HUES64 (cell line): ENCODE data around the gene HSBP1L1.

Experiments used
- H3K27ac ChIP-seq: 2 replicates; pipeline ENCODE4 v1.7.0; 2013; ENCODE audit warnings: low read depth, low read length, inconsistent platforms
- H3K27me3 ChIP-seq: 2 replicates; pipeline ENCODE4 v1.6.1; 2013; ENCODE audit warnings: mild to moderate bottlenecking, low read length; ENCODE audit not compliant: insufficient read depth
- H3K36me3 ChIP-seq: 2 replicates; pipeline ENCODE4 v1.6.1; 2013; ENCODE audit warnings: mild to moderate bottlenecking, low read length; ENCODE audit not compliant: insufficient read depth
- H3K4me1 ChIP-seq: 2 replicates; pipeline ENCODE4 v1.6.1; 2013; ENCODE audit warnings: mild to moderate bottlenecking, low read length, moderate library complexity; ENCODE audit not compliant: insufficient read depth
- H3K4me3 ChIP-seq: 2 replicates; pipeline ENCODE4 v1.5.1; 2013; ENCODE audit warnings: mild to moderate bottlenecking, low read length, moderate library complexity
- H3K9ac ChIP-seq: 2 replicates; pipeline ENCODE4 v1.6.1; 2013; ENCODE audit warnings: mild to moderate bottlenecking, low read depth, low read length
- H3K9me3 ChIP-seq: 2 replicates; pipeline ENCODE4 v1.6.1; 2013; ENCODE audit warnings: low read depth, low read length; ENCODE audit not compliant: insufficient read depth
- WGBS: fragments of 150-250, 120-280 bp; methylation state at CpG from one replicate; pipeline ENCODE4 v1.1.7; 2013; ENCODE audit warnings: missing lambda C conversion rate; 5-methylcytosine and 5-hydroxymethylcytosine counted together

HSBP1L1 gene

DNA sequence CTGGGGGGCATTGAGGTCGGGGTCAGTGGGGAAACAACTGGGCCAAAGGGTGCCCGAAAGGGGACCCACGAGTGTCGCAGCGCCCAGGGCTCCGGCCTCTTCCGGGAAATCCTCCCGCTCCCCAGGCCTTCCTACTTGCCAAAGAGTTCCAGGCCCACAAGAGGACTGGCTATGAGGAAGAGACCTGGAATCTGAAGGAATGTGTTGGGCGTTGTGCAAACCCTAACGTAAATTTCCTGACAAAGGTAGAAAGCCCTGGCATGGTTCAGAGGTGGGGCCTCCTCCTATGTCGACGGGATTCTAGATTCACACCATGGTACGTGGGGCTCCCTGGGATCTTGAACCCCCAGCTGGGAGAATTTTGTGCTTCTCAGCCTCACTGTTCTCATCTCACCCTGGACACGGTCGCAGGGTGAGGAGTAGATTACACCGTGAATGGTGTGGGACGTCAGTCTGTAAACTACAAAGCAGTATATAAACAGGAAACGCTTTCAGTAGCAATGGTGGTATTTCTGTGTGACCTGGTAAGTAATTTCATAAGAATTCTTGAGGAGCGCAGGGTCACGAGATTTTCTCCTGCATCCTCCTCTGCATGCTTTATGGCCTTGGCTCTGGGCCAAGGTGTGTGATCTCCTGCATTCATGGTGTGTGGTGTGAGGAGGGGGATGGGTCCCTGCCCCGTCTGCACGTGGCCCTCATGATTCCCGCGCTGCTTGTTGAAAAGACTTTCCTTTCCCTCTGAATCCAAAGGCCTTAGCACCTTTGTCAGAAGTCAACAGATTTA is 868 bp downstream of the HSBP1L1 start:
- peaks cover 53% of the 10 kb centered on the region for H3K27me3 ChIP-seq
- H3K4me3 ChIP-seq: peak overlapping the region; percentile 48; the same call in 1 of the 2 replicates
- peaks cover 14% of the 10 kb centered on the region for H3K4me1 ChIP-seq
- WGBS: 37% methylated on average over 20 of the region's 24 CpGs
- H3K36me3 ChIP-seq: peaks cover 6% of the 10 kb centered on the region; the same call in 1 of the 2 replicates
- H3K9ac ChIP-seq: no peak overlapping the region
- no peaks in the 10 kb centered on the region for H3K9me3 ChIP-seq
- H3K27ac ChIP-seq: peak overlapping the region; percentile 0; the same call in 1 of the 2 replicates

DNA sequence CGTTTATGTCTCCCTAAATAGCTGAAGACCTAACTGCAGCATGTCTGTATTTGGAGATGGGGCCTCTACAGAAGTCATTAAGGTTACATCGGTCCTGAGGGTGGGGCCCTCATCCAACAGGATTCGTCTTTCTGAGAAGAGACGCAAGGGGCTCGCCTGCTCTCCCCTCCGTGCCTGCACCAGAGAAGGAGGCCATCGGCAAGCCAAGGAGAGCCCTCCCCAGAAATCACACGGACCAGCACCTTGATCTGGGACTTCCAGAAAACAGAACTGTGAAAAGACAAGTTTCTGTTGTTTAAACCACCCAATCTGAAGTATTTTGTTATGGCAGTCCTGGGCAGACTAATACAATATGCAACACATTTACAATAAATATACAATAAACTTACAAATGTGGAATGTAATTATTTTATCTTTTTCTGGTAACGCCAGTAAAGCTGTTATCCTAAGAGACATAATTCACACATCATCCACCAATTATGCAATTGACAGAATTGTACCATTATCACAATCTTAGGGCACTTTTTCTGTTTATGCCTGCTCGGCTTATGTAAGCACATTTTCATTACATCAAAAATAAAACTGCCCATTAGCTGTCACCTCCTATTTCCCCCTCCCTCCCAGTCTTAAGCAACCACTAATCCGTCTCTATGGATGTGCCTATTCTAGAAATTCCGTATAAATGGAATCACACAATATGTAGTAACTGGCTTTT is 6.1 kb downstream of the HSBP1L1 start:
- peaks cover 56% of the 10 kb centered on the region for H3K36me3 ChIP-seq
- peaks cover 1% of the 10 kb centered on the region for H3K4me1 ChIP-seq
- peaks cover under 1% of the 10 kb centered on the region for H3K27me3 ChIP-seq
- no peak overlapping the region for H3K4me3 ChIP-seq
- H3K27ac ChIP-seq: no peak overlapping the region
- H3K9ac ChIP-seq: no peak overlapping the region
- WGBS: 95% methylated on average over 12 of the region's 12 CpGs
- no peaks in the 10 kb centered on the region for H3K9me3 ChIP-seq

DNA sequence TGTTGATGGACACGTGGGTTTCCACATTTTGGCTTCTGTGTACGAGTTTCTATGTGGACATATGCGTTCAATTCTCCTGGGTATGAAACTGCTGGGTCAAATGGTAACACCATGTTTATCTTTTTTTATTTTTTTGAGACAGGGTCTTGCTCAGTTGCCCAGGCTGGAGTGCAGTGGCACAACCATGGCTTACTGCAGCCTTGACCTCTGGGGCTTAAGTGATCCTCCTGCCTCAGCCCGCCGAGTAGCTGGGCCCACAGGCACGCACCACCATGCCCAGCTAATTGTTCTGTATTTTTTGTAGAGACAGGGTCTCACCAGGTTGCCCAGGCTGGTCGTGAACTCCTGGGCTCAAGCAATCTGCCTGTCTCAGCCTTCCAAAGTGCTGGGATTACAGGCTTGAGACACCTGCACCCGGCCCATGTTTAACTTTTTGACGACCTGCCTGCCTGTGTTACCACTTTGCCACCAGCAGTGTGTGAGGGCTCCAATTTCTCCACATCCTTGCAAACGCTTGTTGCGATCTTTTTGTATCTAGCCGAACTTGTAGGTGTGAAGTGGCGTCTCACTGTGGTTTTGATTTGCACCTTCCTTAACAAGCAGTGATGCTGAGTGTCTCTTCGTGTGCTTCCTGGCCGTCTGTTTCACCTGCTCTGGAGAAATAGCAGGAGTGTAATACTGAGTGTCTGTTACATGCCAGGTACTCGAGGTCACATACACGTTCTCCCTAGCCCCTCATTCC is 6.9 kb downstream of the HSBP1L1 start:
- Histone ChIP-seq H3K36me3 (peaks cover 65% of the 10 kb centered on the region), H3K4me1 (no peaks in the 10 kb centered on the region), H3K27ac (no peak overlapping the region), H3K9me3 (no peaks in the 10 kb centered on the region), H3K9ac (no peak overlapping the region), H3K27me3 (no peaks in the 10 kb centered on the region), H3K4me3 (no peak overlapping the region)
- 95% methylated on average over 17 of the region's 17 CpGs for WGBS

DNA sequence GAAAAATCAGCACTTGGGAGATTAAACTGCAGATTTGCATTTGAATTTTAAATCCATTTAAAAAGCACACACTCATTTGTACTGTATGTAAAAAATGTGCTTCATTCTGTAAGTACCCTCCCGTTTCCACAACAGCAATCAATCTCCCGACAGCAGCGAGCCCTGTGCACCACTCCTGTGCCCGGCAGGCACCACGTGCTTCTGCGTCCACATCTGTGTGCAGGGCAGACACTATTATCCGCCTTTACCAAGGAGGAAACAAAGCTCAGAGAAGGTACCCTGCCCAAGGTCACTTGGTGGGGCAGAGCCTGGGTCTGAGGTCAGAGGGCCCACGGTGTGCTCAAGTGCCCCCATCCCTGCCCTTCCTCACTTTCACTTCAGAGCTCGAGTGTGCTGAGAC is 7.5 kb downstream of the HSBP1L1 start:
- H3K9ac ChIP-seq: no peak overlapping the region
- no peak overlapping the region for H3K4me3 ChIP-seq
- no peaks in the 10 kb centered on the region for H3K4me1 ChIP-seq
- H3K27me3 ChIP-seq: no peaks in the 10 kb centered on the region
- H3K9me3 ChIP-seq: no peaks in the 10 kb centered on the region
- peaks cover 69% of the 10 kb centered on the region for H3K36me3 ChIP-seq
- 98% methylated on average over 9 of the region's 9 CpGs for WGBS
- H3K27ac ChIP-seq: no peak overlapping the region

DNA sequence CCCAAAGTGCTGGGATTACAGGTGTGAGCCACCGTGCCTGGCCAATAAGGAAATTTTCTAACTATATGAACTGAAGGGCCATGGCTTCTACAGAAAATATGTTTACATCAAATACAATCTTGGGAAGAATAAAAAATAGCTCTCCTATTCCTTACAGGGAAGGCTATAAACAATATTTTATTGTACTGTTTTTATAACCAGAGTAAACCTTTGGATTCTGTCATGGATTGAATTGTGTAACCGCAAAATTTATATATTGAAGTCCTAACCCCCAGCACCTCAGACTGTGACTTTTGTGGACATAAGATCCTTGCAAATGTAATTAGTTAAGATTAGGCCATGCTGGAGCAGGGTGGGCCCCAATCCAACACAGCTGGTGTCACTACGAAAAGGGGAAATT is 8.3 kb downstream of the HSBP1L1 start:
- peaks cover 74% of the 10 kb centered on the region for H3K36me3 ChIP-seq
- H3K27ac ChIP-seq: no peak overlapping the region
- H3K27me3 ChIP-seq: no peaks in the 10 kb centered on the region
- H3K9me3 ChIP-seq: no peaks in the 10 kb centered on the region
- H3K9ac ChIP-seq: no peak overlapping the region
- no peak overlapping the region for H3K4me3 ChIP-seq
- no peaks in the 10 kb centered on the region for H3K4me1 ChIP-seq
- 100% methylated on average over 2 of the region's 3 CpGs for WGBS

DNA sequence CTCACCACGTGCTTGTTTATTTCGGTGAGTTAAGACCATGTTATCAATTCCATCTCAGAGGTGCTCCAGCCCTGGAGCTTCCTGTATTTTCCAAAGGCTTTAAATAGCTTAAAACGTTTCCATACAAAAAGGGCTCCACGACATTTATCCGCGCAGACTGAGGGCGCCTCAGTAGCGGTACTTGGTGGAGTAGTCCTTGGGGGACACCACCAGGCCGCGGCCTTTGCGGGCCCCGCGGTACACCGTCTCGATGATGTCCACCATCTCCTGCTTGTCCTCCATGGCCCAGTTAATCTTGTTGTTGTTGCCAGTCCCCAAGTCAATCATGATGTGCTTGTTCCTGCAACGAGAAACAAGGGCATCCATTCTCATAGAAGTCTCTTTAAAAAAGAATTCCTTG is 9.1 kb downstream of the HSBP1L1 start:
- no peak overlapping the region for H3K27ac ChIP-seq
- H3K4me3 ChIP-seq: no peak overlapping the region
- H3K27me3 ChIP-seq: no peaks in the 10 kb centered on the region
- no peak overlapping the region for H3K9ac ChIP-seq
- peaks cover 74% of the 10 kb centered on the region for H3K36me3 ChIP-seq
- no peaks in the 10 kb centered on the region for H3K4me1 ChIP-seq
- 97% methylated on average over 16 of the region's 16 CpGs for WGBS
- H3K9me3 ChIP-seq: no peaks in the 10 kb centered on the region

DNA sequence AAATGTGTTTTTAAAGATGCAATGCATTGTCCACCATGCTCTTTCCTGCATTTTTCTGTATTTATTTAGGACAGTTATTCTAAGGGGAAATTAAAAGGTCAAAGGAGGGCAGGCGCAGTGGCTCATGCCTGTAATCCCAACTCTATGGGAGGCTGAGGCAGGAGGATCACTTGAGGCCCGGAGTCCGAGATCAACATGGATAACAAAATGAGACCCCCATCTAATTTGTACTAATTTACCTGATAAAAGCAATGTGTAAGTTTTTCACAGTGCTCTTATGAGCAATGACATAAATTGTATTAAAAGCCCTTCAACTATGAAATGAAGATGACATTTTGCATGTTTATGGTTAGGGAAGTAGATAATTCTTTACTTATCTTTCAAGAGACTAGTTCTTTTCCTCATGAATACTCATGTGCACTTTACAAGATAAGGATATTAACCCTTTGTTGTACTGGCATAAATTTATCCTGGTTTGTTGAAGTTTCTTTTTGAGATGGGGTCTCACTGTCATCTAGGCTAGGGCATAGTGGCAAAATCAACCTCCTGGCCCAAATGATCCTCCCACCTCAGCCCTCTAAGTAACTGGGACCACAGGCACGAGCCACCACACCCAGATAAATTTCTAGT is 9.7 kb downstream of the HSBP1L1 start:
- Histone ChIP-seq H3K4me1 (no peaks in the 10 kb centered on the region), H3K27ac (no peak overlapping the region), H3K4me3 (no peak overlapping the region), H3K9me3 (no peaks in the 10 kb centered on the region), H3K36me3 (peaks cover 76% of the 10 kb centered on the region), H3K27me3 (no peaks in the 10 kb centered on the region), H3K9ac (no peak overlapping the region)
- 90% methylated on average over 2 of the region's 4 CpGs for WGBS

DNA sequence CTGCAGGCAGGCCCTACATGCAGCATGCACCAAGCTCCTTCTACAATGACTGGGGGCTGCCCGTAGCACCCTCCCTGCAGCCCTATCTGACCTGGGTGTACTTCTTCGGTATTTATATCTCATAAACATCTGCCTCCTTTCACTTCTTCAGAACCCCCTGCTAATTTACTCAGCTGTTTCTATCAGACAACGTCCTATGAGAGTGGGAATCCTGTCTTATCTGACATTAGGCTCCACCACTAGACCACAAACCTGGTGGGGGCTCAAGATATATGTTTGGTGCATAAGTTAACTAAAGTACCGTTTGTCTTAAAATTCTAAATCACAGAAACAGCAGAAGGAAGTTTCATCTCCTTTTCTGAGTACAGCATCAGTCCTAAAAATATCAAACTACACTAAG is 10.6 kb downstream of the HSBP1L1 start:
- Histone ChIP-seq H3K9me3 (no peaks in the 10 kb centered on the region), H3K27ac (no peak overlapping the region), H3K4me1 (no peaks in the 10 kb centered on the region), H3K36me3 (peaks cover 79% of the 10 kb centered on the region), H3K27me3 (no peaks in the 10 kb centered on the region), H3K9ac (no peak overlapping the region), H3K4me3 (no peak overlapping the region)
- over 99% methylated on average over 4 of the region's 4 CpGs for WGBS

DNA sequence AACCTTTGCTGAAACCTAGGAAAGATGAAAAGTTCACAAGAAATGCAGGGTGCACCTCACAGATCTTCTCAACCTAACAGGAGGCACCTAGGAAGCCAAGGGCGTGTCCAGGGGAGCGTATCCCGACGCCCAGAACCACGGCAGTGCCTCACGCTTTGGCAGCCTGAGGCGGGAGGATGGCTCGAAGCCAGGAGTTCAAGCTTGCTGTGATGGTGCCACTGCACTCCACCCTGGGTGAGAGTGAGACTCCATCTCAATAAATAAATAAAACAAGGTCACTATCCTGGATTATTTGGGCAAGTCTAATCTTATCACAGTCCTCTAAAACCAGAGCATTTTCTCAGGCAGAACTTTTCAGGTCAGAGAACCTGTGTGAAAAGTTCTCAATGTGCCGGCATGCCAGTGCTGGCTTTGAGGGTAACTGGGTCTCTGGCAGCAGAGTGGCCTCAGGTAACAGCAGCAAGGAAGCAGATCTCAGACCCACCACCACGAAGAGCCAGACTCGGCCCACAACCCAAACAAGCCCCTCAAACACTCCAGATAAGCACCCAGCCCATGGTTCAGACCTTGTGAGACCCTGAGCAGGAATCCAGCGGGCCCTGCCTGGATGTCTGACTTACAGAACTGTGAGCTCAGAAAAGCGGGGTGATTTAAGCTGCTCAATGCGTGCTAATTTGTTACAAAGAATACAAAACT is 11.7 kb downstream of the HSBP1L1 start:
- Histone ChIP-seq H3K27ac (no peak overlapping the region), H3K36me3 (peaks cover 69% of the 10 kb centered on the region), H3K4me3 (no peak overlapping the region), H3K9ac (no peak overlapping the region), H3K4me1 (no peaks in the 10 kb centered on the region), H3K27me3 (no peaks in the 10 kb centered on the region), H3K9me3 (no peaks in the 10 kb centered on the region)
- WGBS: 91% methylated on average over 14 of the region's 14 CpGs

DNA sequence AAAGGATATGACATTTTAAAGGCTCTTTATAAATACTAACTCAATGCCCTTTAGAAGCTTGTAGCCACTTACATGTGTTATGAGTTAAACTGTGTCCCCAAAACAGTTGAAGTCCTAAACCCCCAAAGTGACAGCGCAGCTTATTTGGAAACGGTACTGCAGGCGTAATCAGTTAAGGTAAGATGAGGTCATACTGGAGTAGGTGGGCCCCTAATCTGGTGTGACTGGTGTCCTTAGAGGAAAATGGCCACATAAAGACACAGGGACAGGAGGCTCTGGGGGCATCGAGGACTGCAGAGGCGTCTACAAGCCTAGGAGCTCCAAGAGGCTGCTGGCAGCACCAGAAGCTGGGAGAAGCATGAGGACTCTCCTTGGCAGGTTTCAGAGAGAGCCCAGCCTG is 15.4 kb downstream of the HSBP1L1 start:
- Histone ChIP-seq H3K27ac (no peak overlapping the region), H3K4me3 (no peak overlapping the region), H3K36me3 (peaks cover 52% of the 10 kb centered on the region), H3K9me3 (no peaks in the 10 kb centered on the region), H3K4me1 (no peaks in the 10 kb centered on the region), H3K9ac (no peak overlapping the region), H3K27me3 (no peaks in the 10 kb centered on the region)
- WGBS: 95% methylated on average over 5 of the region's 5 CpGs
